ENCODE results near the gene CCDC121.
"Not testable (repeated sequence)": the region's sequence is repeated elsewhere in the genome, so short reads cannot be mapped to it uniquely, and the experiment has no call there.

CCDC121 gene

GRCh38 chr2:27622921-27623384 lies 5.9 kb downstream of the CCDC121 start:
- TF ChIP-seq CTCF (IDR thresholded peaks at IDR 0.05; ENCODE audit: control insufficient read depth, insufficient read depth, low read depth, low read length, missing control alignments) = no peak
- no peak overlapping the region for H3K4me3 ChIP-seq (ENCODE audit: control insufficient read depth, low read depth, low read length)
- peak; percentile 39 for DNase-seq (ENCODE audit: low read depth)

DNA sequence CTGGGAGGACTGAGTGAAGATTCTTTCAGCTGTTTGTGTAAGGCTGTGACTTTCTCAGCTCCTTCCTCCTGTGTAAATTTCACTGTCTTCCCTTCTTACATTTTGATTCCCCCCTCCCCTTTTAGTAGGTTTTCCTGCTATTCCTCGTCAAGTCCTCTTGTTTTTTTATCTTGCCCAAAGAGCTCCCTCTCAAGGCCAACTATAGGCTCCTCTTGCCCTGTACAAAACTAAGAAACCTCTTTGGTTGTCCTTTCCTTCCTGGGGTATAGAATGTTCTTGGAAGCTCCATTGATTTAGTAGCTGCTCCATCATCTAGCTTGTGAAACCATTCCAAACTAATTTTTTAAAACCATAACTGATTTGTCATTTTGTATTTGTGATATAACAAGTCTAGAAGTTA lies 7.3 kb downstream of the CCDC121 start:
- no peak for TF ChIP-seq CTCF (IDR thresholded peaks at IDR 0.05; ENCODE audit: control insufficient read depth, insufficient read depth, low read depth, low read length, missing control alignments)
- DNase-seq (ENCODE audit: low read depth) = no peak
- H3K4me3 ChIP-seq (ENCODE audit: control insufficient read depth, low read depth, low read length) = no peak overlapping the region

DNA sequence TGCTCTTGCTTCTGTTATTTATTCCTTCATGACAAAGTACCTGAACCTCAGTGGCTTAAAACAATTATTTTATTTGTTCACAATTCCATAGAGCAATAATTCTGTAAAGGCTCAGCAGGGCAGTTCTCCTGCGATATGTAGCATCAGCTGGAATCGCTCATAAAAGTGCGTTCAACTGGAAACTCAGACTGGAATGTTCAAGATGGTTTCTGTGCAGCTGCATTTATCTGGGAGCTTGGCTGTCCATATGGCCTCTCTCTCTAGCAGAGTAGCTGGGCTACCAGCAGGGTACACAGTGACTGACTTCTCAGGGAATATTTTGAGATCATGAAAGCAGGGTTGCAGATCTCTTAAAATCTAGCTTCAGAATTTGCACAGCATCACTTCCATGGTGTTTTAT lies 13.5 kb downstream of the CCDC121 start:
- DNase-seq (ENCODE audit: low read depth) = no peak
- TF ChIP-seq CTCF (IDR thresholded peaks at IDR 0.05; ENCODE audit: control insufficient read depth, insufficient read depth, low read depth, low read length, missing control alignments) = no peak

GRCh38 chr2:27613985-27614384 lies 14.8 kb downstream of the CCDC121 start:
- no peak overlapping the region for H3K4me3 ChIP-seq (ENCODE audit: control insufficient read depth, low read depth, low read length)
- no peak for TF ChIP-seq CTCF (IDR thresholded peaks at IDR 0.05; ENCODE audit: control insufficient read depth, insufficient read depth, low read depth, low read length, missing control alignments)
- DNase-seq (ENCODE audit: low read depth) = no peak

More for the DNA sequence above, 13.5 kb downstream of the CCDC121 start:
- no peak overlapping the region for H3K4me3 ChIP-seq (ENCODE audit: control insufficient read depth, low read depth, low read length)

DNA sequence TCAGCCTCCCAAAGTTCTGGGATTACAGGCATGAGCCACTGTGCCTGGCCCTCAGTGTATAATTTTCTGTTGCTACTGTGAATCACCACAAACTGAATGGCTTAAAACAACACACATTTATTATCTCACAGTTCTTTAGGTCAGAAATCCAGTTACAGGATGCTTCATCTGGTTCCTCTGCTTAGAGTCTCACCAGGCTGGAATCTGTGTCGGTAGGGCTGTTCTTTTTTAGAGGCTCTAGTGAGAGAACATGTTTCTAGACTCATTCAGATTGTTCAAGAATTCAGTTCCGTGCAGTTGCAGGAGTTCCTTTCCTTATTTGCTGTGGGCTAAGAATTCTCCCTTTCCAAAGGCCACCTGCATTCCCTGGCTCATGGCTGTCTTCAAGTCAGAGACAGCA lies 22.2 kb downstream of the CCDC121 start:
- H3K4me3 ChIP-seq (ENCODE audit: control insufficient read depth, low read depth, low read length) = no peak overlapping the region
- no peak for TF ChIP-seq CTCF (IDR thresholded peaks at IDR 0.05; ENCODE audit: control insufficient read depth, insufficient read depth, low read depth, low read length, missing control alignments)
- DNase-seq (ENCODE audit: low read depth) = no peak

GRCh38 chr2:27596627-27597026 lies 32.2 kb downstream of the CCDC121 start:
- TF ChIP-seq CTCF (IDR thresholded peaks at IDR 0.05; ENCODE audit: control insufficient read depth, insufficient read depth, low read depth, low read length, missing control alignments) = no peak
- no peak for DNase-seq (ENCODE audit: low read depth)
- no peak overlapping the region for H3K4me3 ChIP-seq (ENCODE audit: control insufficient read depth, low read depth, low read length)

- not testable (repeated sequence) for DNase-seq (ENCODE audit: low read depth); H3K4me3 ChIP-seq (ENCODE audit: control insufficient read depth, low read depth, low read length)
Measured at GRCh38 chr2:27595412-27595811, 33.4 kb downstream of the CCDC121 start.

- H3K4me3 ChIP-seq (ENCODE audit: control insufficient read depth, low read depth, low read length) = not testable (repeated sequence)
Measured at GRCh38 chr2:27594020-27594703, 34.6 kb downstream of the CCDC121 start.

More at GRCh38 chr2:27594020-27594703, 34.6 kb downstream of the CCDC121 start:
- DNase-seq (ENCODE audit: low read depth) = not testable (repeated sequence)

Measured in AG09309 (cell line).